ENCODE results near the gene TMEM143.
"Not testable (repeated sequence)": the region's sequence is repeated elsewhere in the genome, so short reads cannot be mapped to it uniquely, and the experiment has no call there.

Gene TMEM143

DNA sequence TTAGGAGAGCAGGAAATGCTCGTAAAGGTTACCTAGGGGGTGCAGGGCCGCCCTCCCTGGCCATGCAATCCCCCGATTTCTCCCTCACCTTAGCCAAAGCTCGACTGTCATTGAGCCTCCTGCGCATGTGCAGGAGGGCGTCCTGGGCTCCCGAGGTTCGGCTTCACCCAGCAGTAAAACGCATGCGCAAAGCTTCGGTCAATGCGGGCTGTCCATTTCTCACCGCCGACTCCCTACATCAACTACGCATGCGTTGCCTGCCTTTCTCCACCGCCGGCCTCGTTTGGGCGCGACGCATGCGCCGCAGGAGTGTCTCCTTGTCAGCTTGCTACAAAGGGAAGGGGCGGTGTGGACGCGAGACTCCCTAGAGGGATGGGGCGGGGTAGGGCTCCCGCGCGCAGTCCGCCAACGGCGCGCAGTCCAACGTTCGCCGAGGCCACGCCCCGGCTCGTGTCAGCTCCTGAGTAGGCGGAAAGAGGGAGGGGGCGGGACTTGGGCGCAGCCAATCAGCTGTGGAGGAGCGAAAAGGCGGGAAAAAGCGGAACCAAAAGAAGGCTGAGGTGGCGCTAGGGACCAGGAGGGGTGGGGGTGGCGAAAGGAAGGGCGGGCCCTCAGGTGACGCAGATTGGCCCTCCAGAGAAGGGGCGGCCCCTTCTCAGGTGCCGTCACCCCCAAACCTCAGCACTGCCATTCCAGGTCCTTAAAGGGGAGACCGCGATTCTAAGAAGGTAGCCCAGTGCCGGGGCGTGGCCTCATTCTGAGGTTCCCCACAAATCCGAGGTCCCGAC lies at the start of gene TMEM143, which contains the start of gene SYNGR4:
TMEM143 (minus strand) TSS at position 131 of the 788 bp plus-strand sequence; CDS start at position 111, 20 bp downstream.
SYNGR4 (plus strand) TSS at position 558 of the 788 bp plus-strand sequence. CDS start 1,476 bp downstream, outside the sequence.
- peak; percentile 98 for DNase-seq

DNA sequence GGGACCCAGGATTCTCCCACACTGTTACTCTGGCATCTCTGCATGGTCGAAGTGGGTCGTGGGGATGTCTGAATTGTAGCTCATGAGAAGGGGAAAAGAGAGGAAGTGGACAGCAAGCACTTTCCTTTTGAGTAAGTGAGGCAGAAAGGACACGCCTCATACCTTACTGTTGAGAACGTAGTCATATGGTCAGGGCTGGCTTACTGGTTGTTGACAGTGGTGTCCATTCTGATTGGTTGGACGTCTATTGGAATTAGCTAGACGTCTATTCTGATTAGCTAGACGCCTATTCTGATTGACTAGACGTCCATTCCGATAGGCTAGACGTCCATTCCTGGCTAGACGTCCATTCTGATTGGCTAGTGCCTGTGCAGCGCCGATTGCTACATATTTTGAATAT lies 42.1 kb upstream of the TMEM143 start:
- no peak for DNase-seq

DNA sequence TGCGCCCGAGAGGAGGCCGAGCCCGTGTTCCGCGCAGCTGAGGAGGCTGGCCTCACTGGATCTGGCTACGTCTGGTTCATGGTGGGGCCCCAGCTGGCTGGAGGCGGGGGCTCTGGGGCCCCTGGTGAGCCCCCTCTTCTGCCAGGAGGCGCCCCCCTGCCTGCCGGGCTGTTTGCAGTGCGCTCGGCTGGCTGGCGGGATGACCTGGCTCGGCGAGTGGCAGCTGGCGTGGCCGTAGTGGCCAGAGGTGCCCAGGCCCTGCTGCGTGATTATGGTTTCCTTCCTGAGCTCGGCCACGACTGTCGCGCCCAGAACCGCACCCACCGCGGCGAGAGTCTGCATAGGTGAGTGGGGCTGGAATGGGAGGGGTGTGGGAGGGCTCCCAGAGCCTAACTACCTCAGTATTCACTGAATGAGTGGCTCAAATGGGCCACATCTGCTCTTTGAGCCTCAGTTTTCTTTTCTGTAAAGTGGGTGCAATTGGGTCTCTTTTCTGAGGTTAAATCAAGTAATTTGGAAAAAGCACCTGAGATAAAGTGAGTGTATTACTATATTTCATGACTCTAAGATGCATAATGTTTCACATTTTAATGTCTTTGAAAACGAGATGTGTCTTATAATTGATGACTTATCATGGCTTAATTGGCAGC lies 41.4 kb upstream of the TMEM143 start:
- no peak for DNase-seq

DNA sequence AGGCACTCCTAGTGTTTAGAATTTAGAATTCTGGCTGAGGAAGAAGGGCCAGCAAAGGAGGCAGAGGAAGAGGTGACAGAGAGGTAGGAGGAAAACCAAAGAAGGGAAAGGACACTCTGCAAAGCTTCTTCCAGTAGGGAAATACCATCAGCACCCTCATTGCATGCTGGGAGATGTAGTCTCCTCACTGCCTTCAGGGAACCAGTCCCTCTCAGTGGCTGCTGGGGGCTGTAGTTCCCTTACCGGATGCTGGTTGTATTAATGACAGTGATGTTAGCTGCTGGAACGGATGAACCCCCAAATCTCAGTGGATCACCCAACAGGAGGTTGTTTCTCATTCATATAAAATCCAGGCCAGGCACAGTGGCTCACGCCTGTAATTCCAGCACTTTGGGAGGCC lies 39.9 kb upstream of the TMEM143 start:
- DNase-seq: no peak

DNA sequence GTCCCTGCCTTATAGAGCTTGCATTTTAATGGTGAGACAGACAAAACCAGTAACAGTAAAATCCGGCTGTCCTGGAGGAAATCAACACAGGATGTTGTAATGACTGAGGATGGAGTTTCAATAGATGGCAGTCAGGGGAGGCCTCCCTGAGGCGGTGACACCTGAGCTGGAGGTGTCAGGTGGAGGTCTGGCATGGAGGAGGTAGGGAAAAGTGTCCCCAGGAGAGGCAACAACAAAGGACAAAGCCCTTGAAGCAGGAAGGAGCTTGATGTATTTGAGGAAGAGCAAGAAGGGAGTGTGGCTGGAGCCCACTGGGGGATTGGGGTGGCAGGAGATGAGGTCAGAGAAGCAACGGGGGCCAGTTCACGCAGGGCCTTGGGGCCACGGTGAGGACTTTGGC lies 37.5 kb upstream of the TMEM143 start:
- no peak for DNase-seq

DNA sequence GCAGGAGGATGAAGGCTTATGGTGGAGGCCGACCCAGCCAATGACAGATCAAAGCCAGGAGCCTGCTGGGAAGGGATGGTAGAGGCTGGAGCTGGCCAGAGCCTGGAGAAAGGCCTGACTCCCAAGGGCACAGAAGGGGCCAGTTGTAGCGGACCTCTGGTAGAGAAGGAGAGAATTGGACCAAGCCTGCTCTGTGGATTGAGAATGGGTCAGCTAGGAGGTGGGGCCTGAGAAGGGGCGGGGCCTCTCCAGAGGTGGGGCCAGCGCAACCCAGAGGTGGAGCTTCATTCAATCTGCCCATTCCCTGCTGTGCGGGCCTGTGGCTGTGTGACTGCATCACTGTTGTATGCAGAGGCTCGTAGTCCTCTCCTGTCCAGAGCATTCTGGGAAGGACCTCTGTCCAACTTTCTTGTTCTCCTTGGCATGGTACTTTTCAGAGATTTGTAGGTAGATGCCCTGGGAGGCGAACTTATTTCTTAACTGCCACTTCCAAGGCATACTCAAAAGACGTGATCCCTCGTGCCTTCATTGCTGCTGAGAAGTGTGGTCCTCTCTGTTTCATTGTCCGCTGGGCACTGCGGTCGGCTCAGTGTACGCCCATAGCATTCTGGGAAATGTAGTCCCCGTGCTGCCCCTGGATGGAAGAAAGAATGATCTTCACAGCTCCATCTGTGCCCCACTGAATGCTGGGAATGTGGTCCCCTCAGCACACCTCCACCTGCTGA lies 36.4 kb upstream of the TMEM143 start:
- no peak for DNase-seq

DNA sequence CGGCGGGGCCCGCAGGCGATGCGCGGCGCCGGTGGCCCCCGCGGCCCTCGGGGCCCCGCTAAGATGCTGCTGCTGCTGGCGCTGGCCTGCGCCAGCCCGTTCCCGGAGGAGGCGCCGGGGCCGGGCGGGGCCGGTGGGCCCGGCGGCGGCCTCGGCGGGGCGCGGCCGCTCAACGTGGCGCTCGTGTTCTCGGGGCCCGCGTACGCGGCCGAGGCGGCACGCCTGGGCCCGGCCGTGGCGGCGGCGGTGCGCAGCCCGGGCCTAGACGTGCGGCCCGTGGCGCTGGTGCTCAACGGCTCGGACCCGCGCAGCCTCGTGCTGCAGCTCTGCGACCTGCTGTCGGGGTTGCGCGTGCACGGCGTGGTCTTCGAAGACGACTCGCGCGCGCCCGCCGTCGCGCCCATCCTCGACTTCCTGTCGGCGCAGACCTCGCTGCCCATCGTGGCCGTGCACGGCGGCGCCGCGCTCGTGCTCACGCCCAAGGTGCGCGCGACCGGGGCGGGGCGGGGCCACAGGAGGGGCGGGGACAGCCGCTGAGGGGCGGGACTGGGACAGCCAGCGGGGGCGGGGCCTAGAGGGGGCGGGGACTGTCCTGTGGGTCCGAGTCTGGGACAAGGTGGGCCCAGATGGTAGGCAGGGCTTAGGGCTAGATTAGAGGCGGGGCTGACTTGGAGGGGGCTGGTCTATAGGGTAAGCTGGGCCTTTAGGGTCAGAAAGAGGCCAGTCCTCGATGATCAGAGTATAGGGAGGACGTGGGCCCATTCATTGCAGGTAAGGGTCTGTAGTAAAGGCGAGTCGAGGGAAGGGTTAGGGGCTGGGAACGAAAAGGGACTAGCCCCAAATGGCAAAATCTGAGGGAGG lies 34.9 kb upstream of the TMEM143 start:
- DNase-seq: no peak

DNA sequence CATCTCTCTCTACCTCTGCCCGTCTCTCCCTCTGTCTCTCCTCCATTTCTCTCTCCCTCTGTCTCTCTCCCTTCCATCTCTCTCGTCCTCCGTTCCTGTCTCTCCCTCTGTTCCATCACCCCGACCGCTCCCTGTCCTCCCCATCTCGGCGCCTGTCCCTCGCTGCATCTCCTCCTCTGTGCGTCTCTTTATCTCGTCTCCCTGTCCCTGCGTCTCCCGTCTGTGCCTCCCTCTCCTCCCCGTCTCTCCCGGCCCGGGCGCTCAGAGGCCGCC lies 34.3 kb upstream of the TMEM143 start:
- no peak for DNase-seq

DNA sequence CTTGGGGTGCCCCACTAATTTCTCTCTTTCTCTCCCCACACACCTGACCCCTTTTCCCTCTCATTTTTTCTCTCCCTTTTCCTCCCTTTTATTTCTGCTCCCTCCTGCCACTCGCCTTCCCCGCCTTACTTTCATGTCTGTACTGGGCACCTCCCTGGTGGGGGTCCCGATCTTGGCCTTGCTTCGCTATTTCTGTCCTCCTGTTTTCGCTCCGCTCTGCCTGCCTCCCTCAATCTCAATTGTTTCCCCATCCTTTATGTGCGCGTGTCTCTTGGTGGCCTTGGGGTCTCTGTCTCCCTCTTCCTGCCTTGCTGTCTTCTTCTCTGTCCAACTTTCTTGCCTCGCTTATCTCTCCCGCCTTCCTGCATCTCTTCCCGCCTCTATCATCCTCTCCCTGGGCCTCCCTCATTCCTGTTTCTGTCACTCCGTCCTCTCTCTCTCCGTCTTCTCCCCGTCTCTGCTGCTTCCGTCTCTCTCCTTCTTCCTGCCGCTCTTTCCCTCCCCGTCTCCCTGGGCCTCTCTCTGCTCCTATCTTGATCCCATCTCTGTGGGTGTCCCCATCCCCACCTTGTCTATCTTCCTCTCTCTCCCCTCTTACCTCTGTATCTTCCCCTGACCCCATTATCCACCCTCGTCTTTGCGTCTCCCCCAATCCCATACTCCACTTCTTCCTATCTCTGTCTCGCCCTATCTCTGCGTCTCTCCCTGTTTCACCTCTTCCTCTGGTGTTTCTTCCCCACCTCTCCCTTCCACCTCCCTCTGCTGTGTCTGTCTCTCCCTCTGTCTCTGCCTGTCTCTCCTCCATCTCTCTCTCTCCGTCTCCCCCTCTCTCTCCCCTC lies 33.7 kb upstream of the TMEM143 start:
- DNase-seq: no peak

DNA sequence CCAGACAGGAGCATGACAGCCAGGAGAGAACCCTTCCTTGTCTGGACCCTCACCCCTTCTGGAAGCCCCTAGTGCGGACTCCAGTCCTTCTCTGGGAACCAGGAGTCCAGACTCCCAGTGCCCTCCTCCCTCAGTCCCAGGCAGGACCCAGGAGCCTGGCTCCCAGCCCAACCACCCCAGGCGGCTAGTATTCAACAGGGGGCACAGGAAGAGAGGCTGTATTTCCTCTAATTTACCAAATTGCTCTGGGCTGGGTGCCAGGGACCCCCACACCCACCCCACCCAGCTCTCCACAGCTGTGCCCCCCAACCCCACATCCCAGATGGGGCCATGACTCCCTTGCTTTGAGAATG lies 33.1 kb upstream of the TMEM143 start:
- no peak for DNase-seq

DNA sequence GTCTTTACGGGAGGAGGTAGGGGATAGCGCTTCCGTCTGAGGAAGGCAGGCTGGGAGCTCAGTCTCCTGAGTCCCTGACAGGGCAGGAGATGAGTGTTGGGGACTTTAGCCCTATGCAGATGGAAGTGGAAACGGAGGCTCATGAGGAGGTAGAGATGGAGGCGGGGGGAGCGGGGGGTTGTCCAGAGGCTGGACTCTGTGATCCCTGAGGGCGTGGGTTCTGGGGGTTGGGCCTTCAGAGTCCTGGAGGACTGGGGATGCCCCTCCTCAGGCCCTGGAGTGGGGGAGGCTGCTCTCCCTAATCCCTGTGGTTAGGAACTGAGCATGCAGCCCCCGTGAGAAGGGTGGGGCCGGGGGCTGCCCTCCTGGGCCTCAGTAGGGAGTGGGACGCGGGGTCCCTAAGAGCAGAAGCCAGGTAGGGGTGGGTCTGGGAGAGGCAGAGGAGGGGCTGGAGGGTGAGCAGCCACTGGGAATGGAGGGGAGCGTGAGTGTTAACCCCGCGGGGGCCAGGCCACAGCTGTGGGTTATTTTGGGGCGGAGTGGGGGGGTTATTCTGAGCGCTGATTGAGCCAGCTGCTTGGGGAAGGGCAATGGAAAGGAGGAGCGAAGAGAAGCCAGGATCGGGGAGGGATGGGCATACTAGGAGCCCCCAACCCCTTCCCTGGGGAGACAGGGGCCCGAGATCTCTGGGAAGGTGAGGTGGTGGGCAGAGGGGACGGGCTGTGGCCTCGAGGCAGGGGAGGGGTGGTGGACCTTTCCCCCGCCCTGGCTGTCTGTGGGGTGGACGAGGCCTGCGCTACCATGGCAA lies 32.5 kb upstream of the TMEM143 start:
- no peak for DNase-seq

DNA sequence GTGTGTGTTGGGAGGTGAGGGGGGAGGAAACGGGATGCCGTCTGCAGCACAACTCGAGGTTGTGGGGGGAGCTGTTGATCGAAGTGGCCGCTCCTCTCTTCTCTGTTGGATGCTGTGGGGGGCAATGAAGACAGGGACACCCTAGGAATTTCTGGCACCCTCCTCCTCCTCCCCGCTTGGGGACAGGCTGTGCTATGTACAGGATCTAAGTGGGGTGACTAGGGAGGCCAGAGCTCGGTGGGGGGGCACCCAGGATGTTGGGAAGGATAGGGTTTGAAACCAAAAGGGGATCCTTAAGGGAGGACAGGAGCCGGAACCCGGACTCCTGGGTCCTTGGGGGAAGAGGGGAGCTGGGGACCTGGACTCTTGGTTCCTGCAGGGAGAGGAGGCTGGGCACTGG lies 31.8 kb upstream of the TMEM143 start:
- no peak for DNase-seq

DNA sequence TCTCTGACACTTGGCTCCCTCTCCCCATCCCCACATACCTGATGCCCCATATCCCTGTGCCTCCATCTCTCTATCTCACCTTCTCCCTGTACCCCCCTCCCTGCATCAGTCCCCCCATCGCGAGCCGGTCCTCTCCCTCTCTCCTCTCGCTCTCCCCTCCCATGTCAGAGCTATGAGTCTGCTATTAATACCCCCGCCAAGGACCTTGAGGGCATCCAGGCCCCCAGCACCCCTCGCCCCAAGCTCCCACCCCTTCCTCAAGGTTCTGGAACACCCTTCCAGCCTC lies 31.4 kb upstream of the TMEM143 start:
- no peak for DNase-seq

DNA sequence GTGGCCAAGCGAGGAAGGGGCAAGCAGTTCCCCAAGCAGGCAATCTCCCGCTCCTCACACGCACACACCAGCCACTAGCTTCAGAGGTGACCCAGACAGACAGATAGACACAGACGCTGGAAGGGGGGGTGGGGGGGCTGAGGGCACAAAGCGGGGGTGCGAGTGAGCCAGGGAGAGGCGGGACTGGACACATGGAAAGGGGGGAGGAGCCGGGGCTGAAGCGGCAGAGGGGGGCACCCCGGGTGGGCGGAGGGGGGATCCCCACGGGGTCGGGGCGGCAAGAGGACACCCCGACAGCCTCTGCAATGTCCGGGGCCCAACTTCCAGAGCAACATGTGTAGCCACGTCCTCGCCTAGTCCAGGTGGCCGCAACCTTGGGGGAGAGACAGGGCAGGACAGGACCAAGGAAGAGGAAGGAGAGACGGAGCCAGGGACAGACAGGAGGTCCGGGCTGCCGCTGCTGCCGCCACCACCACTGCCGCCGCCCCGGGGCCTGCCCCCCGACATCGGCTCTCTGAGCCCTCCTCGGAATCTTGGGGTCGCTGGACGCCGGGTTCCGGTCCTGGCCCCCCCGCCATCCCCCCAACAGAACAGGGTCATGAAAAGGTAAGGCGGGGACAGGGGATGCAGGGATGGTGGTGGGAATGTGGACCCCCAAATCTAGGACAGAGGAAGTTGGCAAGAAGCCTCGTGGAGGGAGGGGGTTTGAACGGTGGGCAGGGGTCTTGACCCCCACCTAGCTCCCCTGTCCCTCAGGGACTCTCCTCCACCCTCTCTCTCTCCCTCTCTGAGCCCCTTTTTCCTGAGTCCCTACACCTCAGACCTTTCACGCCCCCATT lies 30.8 kb upstream of the TMEM143 start:
- no peak for DNase-seq

DNA sequence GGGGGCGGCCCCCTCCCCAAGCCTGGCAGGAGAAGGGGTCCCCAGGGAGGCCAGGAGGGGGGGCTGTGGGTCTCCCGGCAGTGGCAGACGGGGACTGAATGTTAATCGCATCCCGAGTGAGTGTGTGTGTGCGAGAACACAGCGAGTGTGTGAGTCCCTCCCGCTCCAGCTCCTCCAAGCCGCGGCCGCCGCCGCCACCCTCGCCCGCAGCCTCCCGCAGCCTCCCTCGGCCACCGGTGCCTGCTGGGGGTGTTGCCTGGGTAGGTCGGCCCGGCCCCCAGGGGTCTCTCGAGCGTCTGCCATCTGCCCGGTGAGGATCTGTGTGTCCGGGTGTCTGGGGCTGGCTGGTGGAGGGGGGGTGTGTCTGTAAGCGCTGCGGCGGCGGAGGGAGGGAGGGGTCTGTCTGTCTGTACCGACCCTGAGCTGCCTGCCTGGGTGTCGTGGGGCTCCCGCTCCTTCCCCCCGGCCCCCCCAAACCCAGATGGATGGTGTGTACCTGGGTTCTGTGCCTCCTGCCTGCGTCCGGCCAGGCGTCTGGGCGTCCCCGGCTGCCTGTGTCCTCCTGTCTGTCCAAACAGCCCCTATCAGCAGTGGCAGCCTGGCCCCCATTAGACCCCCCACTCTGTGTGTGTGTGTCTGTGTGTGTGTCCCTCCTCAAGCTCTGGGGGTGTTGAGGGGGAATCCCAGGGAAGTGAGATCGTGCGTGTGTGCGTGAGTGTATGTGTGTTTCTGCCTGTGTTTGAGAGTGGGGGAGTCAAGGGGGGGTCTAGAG lies 30.0 kb upstream of the TMEM143 start, which contains the start of gene GRIN2D:
GRIN2D (plus strand) TSS at position 110 of the 772 bp plus-strand sequence. CDS start 4,725 bp downstream, outside the sequence.
- no peak for DNase-seq

DNA sequence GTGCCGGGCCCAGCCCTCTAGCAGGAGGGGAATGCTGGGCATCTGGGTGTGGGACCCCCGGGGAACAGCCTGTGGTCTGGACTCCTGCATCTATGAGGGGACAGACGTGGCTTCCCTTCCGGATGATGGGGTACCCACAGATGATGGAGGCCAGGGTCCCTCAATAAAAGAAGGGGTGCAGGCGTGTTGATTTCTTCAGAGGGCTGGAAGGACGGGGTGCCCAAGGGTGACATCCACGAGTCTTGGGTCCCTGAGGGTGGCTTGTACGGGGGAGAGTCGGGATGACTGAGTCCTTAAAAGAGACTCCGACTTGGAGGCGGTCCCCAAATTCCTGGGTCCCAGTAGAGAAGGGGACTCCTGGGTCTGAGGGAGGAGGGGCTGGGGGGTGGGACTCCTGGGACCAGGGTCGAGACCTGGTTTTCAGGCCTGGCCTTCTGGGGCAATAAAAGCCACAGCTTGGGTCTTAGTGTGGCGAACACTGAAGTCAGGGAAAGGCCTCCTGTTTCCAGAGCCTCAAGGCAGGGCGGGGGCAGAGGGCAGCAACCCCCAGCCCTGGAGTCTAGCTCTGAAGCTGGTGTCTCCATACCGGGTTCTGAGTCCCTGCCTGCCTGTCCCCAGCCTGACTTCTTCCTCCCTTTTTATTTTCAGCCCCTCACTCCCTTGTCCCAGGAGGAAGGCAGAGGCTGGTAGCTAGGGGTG lies 29.3 kb upstream of the TMEM143 start:
- DNase-seq: no peak

DNA sequence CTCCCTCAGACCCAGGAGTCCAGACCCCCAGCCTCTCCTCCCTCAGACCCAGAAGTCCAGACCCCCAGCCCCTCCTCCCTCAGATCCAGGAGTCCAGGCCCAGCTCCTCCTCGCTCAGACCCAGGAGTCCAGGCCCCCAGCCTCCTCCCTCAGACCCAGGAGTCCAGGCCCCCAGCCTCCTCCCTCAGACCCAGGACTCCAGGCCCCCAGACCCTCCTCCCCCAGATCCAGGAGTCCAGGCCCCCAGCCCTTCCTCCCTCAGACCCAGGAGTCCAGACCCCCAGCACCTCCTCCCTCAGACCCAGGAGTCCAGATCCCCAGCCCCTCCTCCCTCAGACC lies 28.2 kb upstream of the TMEM143 start:
- not testable (repeated sequence) for DNase-seq

DNA sequence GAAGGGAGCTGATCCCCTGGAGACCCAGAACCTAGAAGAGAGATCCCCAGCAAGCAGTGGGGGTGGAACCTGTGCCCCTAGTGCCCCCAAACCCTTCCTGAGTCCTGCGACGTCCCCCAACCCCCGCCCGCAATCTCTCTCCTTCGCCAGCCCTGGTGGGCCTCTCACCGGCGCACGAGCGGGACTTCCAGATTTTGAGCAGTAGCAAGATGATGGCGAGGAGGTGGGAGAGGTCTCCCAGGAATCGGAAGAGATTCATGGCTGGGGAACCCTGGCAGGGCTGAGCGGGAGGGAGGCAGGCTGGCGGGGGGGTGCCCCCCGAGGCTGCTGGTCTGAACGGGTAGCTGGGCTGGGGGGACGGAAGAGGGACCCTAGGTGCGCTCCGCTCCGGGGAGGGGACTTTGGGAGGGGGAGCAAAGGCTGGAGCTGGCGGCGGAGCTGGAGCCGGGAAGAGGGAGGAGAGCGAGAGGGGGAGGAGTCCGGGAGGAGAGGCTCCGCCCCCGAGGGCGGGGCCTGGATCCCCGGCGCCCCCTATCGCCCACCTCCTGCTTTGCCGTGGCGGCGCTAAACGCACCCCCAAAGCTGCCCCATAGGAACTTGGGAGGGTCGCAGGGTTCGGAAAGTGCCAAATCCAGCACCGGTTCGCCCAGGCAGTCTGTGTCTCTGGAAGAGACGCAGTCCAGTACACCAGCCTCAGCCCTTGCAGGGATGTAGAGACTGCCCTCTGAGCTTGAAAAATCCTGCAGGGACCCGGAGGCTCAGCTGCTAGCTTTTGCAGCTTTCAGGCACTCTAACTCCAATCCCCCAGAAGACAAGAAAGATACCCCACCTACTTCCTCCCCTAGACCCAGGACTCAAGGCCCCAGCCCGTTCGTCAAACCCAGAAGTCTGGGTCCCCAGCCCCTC lies 27.6 kb upstream of the TMEM143 start, which contains the start of gene KDELR1:
KDELR1 (minus strand) TSS at position 452 of the 906 bp plus-strand sequence; CDS start at position 259, 193 bp downstream.
- no peak for DNase-seq
